GM21717 (cell line): Measurements from ENCODE around the gene KRT38.
"Not testable (repeated sequence)": the region's sequence is repeated elsewhere in the genome, so short reads cannot be mapped to it uniquely, and the experiment has no call there.

Experiments used
- ATAC-seq: cut with Tn5 transposase; IDR thresholded peaks from one replicate; pipeline ENCODE4 v1.9.1; 2021; ENCODE audit warnings: mild to moderate bottlenecking, moderate library complexity; ENCODE audit not compliant: unreplicated experiment

KRT38 gene

DNA sequence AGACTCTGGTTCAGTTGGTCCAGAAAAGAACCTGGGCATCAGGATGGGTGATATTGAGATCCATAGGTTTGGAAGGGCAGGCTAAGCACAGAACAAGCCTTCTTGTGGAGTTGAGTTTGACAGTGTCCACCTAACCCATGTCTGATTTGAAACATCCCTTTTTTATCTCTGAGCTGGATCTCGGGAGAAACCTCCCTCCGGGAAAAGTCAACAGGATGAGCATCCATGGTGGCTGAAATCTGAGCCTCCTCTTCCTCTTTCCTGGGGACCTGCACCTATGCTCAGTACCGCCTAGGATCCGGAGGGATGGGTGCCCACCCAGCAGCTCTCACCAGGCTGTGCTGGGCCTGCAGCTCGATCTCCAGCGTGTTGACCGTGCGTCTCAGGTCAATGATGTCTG is 23.0 kb upstream of the KRT38 start:
- no peak for ATAC-seq

DNA sequence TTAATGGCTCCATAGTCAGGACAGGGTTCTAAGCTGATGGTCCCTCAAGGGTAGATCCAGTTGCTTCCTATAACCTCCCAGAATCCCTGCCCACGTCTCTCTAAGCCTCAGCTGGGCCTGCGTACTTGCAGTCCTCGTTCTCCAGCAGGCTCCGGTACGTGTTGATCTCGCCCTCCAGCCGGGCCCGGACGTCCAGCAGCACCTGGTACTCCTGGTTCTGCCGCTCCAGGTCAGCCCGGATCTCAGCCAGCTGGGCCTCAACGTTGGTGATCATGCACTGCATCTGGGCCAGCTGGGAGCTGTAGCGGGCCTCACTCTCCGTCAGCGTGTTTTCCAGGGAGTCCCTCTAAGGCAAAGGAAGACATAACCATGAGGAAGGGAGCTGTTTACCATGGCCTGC is 21.9 kb upstream of the KRT38 start:
- ATAC-seq = no peak

DNA sequence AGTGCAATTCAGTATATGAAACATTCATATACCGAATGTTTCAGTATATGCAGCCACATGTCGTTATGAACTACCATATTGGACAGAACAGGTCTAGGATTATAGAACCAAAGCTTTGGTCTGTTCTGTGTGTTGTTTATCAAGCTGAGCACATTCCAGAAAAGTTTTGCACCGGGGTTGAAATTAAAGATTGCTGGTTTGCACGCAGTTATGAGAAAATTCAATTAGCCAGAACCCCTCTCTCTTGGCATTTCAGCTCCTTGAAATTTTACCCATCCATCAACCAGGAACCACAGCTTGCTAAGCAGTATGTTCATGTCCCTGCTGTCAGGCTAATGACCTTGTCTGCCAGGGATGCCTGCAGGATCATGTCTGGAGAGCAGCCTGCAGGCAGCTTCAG is 16.9 kb upstream of the KRT38 start:
- ATAC-seq = no peak

DNA sequence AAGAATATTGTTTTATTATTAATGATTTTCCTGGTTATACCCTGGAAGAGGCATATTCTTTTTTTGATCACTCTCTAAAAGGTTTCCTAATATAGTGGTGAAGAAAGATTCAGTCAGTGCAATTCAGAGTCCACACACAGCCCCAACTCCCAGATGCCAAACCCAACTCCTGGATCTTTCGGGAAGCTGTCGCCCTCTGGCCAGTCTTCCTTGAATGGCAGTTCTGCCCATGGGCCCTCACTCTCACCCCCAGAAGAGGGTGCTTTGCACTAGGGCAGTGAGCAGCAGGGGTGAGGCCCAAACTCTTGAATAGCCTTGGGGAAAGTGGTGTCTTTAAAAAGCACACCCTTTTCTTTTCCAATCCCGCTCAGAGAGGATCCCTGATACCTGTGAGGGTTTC is 15.4 kb upstream of the KRT38 start:
- no peak for ATAC-seq

DNA sequence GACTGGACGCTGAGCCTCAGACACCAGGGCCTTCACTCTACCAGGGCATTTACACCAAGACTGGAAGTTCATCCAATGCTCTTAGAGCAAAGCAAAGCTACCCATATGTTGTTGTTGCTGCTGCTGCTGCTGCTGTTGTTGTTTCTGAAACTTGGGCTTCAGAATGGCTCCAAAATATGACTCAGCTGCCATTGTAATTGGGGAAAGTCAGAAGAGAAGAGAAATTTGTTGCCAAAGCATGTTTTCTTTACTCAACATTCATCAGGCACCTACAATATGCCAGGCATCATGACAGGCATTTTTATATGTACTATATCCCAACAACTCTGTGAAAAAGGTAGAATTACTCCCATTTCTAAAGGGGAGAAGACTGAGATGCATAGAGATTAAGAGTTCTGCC is 14.5 kb upstream of the KRT38 start:
- no peak for ATAC-seq

DNA sequence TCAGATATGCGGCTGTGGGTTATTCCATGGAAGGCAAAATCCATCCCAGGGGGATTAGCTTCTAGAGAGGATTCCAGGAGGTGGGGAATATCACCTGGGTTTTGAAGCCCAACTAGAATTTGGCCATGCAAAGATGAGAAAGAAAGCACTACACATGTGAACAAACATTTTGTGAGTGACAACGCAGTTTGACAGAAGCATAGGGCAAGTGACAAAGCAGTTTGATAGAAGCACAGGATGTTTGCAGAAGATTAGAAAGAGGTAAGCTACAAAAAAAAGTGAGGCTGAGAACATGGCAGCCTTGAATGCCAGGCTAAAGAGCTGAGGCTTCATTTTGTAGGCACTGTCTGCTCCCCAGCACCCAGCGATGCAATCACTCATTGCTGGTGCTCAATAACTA is 12.3 kb upstream of the KRT38 start:
- no peak for ATAC-seq

DNA sequence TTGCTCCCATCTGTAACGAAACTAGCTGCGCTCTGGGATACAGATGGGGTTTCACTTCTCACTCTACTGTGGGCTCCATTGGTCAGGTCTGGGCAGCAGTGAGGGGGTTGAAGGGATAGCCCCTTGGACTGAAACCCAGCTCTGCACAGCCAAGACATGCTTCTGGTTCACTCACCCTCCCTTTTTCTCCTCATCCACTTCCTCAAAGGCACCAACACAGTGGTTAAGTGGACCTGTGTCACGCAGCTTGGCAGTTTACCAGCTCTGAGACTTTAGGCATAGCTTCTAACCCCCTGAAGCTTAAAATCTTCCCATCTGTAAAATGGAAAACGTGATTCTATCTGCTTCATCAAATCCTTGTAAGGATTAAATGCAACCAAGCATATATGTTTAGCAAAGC is 11.5 kb upstream of the KRT38 start:
- ATAC-seq = no peak

DNA sequence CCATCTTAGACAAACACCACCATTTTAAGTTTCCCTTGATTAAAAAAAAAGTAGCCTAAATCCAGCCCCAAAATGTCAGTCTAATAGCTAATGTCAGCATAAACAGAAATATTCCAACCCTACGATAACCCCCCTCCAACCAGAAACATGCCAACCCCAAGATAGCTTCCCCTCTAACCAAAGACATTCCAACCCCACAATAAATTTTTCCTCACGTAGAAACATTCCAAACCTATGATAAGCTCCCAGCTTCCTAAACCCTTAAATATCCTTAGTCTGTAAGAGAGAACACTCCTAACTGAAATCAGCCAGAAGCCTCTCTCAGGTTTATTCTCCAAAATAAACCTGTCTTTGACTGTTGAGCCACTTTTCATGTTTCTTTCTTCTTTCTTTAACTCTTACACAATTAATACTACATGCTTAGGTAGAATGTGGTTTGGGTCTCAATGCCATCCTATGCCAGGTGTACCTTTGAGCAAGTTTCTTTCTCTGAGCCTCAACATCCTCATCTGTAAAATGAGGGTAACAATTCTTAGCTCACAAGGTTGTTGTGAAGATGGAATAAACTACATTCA is 10.5 kb upstream of the KRT38 start:
- ATAC-seq = no peak

DNA sequence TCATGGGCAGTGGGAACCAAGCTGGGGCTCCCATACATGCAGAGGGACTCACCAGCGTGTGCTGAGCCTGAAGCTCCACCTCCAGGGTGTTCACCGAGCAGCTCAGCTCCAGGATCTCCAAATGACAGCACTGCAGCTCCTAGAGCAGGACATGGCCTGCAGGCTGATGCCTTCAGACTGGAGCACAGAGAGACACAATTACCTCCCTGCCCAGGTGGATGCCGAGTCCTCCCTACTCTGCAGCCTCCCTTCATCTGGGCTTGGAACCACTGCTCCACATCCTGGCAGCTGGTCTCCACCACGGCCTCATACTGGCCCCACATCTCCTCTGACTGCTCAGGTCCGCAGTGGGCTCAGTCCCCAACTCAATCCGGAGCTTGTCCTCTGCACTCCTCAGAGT is 8.2 kb upstream of the KRT38 start:
- ATAC-seq = no peak

DNA sequence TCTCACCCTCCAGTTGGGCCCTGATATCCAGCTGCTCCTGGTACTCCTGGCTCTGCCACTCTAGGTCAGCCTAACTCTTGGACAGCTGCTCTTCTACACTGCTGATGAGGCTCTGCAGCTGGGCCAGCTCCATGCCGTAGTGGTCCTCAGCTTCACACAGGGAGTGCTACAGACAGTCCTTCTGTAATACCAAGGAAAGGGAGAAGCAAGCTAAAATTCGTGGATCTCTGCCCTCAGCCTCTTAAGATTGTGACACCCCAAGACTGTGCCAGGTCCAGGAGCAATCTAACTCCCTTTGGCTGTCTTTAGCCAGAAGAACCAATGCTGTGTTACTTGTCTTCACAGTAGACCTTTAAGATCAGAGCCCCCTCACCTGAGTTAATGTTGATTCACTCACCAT is 7.7 kb upstream of the KRT38 start:
- ATAC-seq = no peak

DNA sequence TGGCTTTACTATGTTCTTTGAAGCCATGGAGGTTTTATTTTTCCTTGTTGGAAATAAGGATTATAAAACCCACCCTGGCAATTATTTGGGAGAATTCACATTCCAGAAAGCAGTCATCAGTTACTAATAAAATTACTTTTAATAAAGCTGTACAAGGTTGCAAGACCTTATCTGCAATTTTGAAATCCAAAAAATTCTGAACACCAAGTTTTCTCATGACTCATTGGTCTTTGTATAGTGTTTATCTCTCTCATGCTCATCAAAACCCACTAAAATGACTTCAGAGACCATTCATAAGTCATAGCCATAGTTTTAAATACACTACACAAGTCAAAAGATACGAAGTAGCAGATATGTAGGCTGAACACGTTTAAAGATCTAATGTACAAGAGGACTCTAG is 6.0 kb upstream of the KRT38 start:
- no peak for ATAC-seq

DNA sequence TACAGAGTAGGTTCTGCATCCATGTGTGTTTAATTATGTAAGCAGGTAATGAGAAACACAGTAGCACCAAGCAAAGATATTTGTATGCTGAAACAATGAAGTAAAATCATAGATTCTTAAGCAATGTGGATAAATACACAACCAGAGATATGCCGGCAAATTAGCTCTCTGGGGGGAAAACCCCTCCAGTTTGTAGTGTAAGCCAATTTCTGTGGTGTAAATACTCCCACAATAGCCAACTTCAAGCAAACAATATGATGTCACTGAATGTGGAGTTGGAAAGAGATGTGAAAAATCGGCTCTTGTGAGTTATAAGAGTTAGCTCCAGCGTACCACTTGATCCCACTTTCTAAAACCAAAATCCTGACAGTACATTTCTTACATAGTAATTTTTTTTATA is 3.9 kb upstream of the KRT38 start:
- no peak for ATAC-seq

DNA sequence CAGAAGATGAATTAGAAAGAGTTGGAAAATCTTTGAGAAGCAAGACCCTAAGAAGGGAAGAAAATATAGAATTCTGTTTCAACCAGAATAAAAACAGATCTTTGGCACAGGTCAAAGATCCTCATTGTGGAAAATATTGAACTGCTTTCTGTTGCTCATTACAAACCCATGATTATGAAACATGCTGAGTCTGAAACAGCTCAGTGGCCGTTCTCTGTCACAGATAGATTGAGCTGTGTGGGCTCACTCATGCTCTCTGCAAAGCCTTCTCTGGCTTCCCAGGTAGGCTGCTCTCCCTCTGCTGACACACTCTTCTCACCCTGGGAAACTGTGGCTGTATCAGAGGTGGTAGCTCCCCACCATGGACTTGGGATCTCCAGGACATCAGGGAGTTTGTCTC is 3.4 kb upstream of the KRT38 start:
- no peak for ATAC-seq

DNA sequence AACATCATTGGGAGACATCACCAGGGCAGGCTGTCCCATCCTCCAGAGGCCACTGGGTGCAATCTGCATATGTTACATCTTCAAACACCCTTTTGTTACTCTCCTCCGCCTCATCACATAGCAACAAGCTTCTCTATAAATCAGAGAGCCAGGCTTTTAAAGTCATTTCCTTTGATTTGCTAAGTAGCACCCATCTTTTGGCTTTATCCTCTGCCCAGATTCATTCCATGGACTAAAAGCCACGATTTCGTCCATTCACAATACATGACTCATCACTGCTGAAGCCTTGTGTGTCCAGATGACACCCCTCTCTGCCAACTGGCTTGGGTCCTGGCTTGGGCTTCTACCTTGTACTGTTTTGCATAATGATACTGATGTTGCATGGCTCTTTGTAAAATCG is 2.0 kb upstream of the KRT38 start:
- ATAC-seq = no peak

DNA sequence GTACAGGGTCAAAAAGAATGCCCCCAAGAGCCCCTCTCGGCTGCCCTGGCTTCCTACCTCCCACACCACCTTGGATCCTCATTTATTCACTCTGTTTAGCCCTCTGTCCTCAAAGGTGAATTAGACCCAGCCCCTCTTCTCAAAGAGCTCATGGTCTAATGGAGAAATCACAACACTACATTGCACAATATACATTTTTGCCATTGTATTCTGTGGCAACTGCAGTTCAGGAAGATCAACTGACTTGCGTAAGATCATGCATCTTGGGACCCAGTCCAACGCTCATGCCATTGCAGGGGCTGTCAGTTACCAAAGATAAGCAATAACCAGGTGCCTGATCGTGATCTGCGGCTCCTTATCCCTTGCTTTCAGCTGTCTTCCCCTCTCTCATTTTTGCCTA is 1.4 kb downstream of the KRT38 start:
- no peak for ATAC-seq

DNA sequence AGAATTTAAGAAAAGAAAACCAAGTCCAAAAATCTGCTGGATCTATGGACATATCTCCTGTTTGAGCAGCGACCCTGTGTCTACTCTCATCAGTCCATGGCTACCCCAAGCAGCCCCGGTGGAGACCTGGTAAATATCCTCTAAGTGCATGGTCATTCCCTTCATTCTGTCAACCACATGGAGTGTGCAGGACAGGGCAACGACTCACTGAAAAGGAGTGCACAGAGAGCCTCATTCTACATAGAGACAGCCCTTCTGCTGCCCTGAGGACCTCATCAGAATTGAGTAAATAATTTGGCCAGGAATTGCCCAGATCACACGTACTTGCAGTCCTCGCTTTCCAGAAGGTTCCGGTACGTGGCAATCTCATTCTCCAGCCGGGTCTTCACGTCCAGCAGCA is 3.0 kb downstream of the KRT38 start:
- no peak for ATAC-seq

DNA sequence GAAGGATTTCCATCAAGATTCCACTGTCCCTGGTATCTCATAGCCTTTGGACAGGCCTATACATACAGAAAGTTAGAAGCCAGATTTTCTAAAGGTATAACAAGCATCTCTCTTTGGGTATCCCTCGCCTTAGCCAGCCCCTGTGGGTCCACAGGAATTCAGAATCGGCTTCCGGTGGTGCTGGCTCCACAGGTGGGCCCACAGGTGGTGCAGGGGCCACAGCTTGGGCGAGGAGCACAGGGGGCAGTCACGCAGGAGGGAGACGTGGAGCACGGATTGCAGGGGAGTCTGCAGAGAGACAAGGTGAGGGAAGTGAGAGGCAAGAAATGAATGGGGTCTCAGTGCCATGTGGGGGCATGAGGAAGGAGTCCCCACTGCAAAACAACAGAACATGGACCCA is 3.5 kb downstream of the KRT38 start:
- no peak for ATAC-seq

DNA sequence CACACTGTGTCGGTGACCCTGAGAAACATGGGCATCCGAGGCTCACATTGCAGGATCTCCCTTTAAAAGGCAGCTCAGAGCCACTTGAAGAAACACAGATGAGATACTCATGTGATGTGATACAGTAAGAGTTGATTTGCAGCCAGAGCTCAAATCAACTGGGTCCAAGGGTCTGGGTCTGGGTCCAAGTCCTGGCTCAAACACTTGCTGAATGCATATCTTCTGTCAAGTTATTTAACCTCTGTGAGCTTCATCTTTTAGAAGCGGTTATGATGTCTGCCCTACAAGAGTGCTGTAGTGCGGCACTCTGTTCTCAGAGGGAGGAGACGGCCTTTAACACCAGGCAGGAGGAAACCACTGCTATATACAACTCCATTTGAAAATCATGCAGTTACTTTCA is 6.4 kb downstream of the KRT38 start:
- ATAC-seq = no peak

DNA sequence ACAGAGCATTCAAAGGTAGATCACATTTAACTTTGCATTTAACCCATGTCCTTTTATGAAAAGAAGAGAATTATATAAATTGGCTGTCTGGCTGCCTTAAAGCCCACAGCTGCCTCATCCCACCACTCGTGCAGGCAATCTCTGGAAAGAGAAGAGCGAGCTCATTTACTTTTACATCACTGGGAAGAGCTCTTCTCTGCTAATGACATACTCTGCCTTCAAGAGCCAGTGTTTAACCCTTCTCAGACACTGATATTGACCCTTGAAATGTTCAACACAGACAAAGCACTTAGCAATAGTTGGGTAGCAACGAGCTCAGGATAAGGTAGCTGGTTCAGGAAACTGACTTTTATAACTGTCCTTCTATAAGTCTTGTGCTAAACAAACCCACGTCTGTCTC is 6.8 kb downstream of the KRT38 start:
- no peak for ATAC-seq

DNA sequence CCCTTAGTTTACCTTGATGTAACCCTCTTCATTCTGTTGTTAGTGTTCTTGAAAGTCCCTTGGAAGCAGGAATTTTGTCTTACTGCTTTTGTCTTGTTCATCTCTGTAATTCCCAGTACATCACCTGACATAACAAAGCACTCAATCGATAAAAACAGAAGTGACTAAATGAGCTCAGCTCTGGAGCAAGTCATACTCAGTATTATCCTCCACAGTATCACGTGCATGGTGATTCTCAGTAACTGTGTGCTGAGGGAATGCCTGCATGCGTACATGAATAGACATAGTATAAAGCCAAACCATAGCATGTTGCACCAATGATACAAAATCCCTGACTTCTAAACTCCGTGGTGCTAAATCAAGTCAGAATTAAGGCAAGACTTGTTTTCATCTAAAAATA is 7.2 kb downstream of the KRT38 start:
- no peak for ATAC-seq

DNA sequence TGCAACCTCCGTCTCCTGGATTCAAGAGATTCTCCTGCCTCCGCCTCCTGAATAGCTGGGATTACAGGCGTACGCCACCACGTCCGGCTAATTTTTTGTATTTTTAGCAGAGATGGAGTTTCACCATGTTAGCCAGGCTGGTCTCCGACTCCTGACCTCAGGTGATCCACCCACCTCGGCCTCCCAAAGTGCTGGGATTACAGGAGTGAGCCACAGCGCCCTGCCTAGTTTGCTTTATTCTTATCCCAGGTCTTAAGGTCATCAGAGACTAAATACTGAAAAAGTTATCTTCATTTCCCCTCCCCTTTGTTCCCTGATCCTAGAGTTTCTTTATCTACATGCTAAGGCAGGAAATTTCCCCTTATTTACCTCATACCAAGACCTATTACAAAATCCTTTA is 10.4 kb downstream of the KRT38 start:
- ATAC-seq = not testable (repeated sequence)

DNA sequence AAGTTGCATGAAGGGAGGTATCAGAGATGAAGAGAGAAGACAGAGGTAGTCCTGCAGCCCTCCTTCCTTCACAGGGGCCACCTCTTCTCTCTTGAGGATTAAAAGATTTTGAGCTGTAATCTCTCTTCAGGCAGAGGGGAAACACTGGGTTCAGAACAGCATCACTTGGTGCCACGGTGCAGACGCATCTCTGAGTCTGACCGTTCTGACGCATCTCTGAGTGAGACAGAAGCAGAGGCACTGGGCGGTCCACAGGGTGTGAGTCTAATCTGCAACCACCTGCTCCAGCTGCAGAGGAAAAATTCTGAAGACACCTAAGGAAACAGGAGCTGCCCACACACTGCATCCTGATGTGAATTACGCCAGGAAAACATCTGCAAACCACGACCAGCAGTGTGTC is 11.1 kb downstream of the KRT38 start:
- ATAC-seq = no peak

DNA sequence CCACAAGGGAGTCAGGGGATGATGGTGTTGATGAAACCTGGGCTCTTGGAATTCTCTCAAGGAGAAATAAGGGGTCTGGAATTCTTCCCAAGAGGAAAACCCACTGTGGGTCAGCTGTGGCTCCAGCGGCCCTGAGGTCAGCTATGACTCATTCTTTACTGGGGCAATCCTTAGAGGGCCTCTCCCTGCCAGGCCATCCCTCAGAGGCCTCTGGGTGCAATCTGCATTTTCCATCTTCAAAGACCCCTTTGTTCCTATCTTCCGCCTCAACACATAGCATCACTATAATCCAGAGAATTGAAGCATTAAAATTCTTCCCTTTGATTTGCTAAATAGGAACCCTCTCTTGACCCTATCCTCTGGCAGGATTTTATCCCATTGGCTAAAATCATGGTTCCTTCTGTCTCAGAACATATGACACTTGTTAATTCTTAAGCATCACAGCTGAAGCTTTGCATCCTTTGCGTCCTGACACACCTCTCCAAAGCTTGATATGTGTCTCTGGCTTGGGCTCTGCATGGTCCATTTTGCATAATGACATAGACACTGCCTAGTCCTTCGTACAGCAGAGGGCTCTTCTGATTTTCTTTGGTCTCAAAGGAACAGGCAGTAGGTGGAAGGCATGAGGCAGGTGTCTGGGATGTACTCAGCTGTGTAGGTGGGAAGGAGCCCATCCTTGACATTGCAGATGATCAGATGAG is 12.0 kb downstream of the KRT38 start:
- ATAC-seq = no peak
